Erythroblast (primary cell): Measurements from ENCODE around the gene RASSF5.

Source experiments
- GATA1 ChIP-seq: IDR thresholded peaks from 2 replicates; pipeline ENCODE4 v1.6.1; 2011; ENCODE audit warnings: low read depth, mild to moderate bottlenecking, control low read depth, low read length, moderate library complexity
- POLR2A ChIP-seq: IDR thresholded peaks from 2 replicates; pipeline ENCODE4 v1.6.1; 2011; ENCODE audit warnings: mild to moderate bottlenecking, low read length

GRCh38 chr1:206537141-206537540 lies 29.8 kb downstream of the RASSF5 start:
- TF ChIP-seq POLR2A (no peak), GATA1 (no peak)
